NCI-H2081 treated with DMSO at 0.1 percent for 48 hours (cell line): ENCODE results near the gene RANBP17.

Source experiments
- DNase-seq: peaks from one replicate; lab custom pipeline; 2025; lab: John Stamatoyannopoulos, UW

Gene RANBP17

GRCh38 chr5:171317230-171317629 lies 455.4 kb downstream of the RANBP17 start:
- DNase-seq, result no peak

- no peak for DNase-seq
Observed at GRCh38 chr5:171318026-171318425, 456.2 kb downstream of the RANBP17 start.

- no peak for DNase-seq
Observed at GRCh38 chr5:171321447-171321846, 459.6 kb downstream of the RANBP17 start.

- no peak for DNase-seq
Observed at GRCh38 chr5:171322527-171322926, 460.7 kb downstream of the RANBP17 start.

GRCh38 chr5:171323007-171323406 lies 461.2 kb downstream of the RANBP17 start:
- DNase-seq, result no peak

- DNase-seq, result no peak
Observed at GRCh38 chr5:171323806-171324632, 462.2 kb downstream of the RANBP17 start.

- DNase-seq, result no peak
Observed at GRCh38 chr5:171330021-171330420, 468.2 kb downstream of the RANBP17 start.

GRCh38 chr5:171335616-171336015 lies 473.8 kb downstream of the RANBP17 start:
- DNase-seq, result no peak

- DNase-seq, result peak; percentile 23
Observed at GRCh38 chr5:171336521-171337209, 474.8 kb downstream of the RANBP17 start.

GRCh38 chr5:171337210-171337569 lies 475.4 kb downstream of the RANBP17 start:
- DNase-seq, result no peak

- no peak for DNase-seq
Observed at GRCh38 chr5:171340042-171340441, 478.2 kb downstream of the RANBP17 start.

GRCh38 chr5:171340491-171340890 lies 478.7 kb downstream of the RANBP17 start:
- DNase-seq, result no peak

- peak; percentile 2 for DNase-seq
Observed at GRCh38 chr5:171342362-171343111, 480.7 kb downstream of the RANBP17 start.

- DNase-seq, result no peak
Observed at GRCh38 chr5:171344936-171345608, 483.3 kb downstream of the RANBP17 start.
